HK-2 (cell line): ENCODE data around the gene TRMT1.

Source experiments
- DNase-seq: peaks from one replicate; pipeline ENCODE4 v3.0.0-alpha.2; 2018; ENCODE audit not compliant: unreplicated experiment

TRMT1 gene

DNA sequence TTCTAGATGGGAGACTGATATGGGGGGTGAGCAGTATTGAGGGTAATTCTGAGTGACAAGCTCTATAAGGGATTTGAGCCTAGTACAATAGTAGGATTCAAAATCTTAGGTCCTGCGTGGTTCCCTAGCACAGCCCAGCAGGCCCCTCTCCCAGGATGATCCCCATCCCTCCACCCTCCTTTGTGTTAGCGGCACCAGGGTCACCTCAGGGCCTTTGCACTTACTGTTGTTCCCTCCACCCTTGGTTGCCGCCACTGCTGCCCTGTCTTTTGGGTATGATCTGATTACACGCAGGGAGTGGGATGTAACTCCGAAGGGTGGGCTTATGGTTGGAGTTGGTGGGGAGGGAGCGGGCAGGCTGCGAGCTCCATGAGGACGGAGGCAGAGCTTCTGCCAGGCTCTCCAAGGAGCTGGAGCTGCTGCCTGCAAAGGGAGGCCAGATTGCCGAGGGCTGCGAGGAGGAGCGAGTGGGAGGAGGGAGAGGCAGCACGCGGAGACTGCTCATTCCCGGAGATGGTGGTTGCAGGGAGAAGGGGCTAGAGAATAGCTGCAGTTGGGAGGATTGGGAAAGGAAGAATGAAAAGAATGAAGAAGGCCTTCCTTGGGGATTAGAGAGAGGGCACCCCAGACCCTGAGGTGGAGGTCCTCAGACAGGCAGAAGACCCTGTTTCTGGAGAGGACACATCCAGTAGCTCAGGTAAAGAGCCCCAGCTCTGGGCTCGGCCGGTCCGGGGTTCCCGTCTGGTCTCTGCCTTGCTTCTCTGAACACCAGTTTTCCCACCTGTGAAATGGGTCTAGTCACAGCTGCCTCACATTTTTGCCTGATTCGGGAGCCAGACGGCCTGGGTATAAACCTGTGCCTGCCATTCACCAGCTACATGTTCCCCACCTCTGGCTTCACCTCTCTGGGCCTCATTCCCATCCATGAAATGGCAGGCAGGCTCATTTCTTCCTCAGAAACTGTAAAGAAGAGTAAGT lies 6.7 kb upstream of the TRMT1 start:
- no peak for DNase-seq

DNA sequence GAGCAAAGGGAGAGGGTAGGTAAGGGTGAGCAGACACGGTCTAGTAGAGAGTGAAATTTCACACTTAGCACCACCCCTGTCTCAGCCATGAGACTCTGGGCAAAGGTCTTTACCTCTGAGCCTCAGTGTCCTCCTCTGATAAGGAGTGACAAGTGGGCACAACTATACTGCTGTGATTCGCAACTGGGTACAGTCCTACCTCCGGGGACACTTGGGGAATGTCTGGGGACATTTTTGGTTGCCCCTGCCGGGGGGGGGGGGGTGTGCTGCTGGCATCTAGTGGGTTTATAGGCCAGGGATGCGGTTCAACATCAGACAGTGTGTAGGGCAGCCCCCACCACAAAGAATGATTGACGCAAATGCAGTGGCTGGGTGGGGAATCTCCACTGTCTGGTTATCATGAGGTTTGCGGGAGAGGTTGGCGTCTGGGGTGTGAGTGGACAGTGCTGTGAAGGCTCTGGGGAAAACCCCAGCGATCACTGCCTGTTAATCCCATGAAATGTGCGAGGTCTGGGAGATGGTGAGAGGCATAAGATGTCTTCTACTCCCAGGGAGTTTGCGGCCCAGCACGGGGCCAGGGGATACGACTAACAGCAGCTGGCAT lies 5.8 kb upstream of the TRMT1 start:
- DNase-seq: no peak

DNA sequence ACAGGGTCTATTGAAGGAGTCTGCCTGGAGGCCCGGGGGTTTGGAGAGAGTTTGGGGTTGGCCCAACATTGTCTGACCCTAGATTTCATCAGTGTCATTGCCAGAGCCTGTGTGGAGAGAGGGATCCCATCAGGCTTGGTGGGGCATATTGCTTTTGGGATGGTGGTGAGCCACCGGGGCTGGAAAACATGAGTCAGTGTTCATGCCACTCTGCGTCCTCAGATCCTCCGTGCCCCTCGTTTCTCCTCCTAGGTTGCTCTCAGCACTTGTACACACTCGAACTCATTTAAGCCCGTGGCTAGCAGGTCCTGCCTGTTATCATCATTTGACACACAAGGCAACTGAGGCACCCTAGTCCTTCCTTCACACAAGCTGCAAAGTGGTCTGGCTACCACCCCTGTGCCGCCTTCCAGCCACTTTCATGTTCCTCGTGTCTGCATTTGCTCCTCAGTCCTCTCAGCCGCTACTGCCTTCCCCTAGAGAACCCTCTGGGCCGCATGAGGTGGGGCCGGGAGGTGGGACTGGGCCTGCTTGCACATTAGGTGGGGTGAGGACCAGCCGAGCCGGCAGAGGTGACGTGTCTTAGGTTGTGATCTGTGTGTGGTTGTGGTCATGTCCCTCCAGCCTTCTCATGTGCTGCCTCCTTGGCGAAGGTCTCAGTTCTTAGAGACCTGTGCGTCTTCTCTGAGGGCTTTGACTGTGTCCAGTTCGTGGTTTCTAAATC lies 5.2 kb upstream of the TRMT1 start:
- no peak for DNase-seq

DNA sequence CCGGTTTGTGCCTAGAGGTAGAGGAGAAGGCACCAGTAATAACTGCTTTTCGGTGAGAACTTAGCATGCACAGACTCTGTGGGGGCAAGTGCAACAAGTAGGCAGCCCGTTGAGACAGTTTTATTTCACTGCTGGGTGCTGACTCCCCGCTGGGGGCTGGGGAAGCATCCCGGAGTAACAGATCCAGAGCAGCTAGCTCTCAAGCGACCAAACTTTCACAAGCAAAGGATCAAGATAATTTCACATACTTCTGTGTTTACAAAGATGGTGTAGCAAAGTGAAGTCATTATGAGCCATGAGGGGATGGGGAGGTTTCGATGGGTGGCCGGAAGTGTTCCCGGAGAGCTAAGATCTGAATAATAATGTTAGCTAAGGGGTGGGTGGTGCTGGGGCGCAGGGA lies 4.3 kb upstream of the TRMT1 start:
- DNase-seq: no peak

DNA sequence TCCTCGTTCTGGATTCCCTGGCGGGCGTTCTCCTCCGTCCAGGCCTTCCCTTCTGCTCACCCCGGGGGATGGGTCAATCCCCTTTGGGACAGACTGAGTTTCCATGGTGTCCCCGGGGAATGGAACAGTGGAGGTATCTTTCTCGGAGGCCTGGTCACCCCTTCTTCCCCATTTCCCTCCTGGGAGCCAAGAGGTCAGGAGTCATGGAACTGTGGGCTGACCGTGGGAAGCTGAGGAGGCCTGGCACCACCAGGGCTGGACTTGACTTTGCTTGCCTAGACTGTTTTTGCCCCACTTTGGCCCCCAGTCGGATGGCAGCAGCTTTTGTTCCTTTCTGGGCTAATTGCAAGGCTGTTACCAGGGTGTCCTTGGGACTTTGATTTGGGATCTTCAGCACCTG lies 3.5 kb upstream of the TRMT1 start:
- no peak for DNase-seq

DNA sequence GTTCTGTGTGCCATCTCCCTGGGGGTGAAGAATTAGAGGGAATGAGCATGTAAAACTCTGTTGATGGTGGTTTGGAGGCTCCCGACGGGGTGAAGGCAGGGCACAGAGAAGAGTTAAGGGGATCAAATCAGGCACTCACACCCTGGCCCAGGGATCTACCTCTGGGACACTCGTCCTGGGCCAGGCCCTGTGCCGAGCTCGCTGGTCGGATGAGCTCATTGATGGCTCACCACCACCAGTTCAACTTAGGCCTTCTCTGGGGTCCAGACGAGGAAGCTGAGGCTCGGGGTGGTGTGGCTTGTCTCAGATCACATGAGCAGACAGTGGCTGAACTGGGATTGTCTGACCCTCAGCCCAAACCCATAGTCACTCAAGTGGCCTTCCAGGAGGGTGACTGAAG lies 3.1 kb upstream of the TRMT1 start:
- no peak for DNase-seq

DNA sequence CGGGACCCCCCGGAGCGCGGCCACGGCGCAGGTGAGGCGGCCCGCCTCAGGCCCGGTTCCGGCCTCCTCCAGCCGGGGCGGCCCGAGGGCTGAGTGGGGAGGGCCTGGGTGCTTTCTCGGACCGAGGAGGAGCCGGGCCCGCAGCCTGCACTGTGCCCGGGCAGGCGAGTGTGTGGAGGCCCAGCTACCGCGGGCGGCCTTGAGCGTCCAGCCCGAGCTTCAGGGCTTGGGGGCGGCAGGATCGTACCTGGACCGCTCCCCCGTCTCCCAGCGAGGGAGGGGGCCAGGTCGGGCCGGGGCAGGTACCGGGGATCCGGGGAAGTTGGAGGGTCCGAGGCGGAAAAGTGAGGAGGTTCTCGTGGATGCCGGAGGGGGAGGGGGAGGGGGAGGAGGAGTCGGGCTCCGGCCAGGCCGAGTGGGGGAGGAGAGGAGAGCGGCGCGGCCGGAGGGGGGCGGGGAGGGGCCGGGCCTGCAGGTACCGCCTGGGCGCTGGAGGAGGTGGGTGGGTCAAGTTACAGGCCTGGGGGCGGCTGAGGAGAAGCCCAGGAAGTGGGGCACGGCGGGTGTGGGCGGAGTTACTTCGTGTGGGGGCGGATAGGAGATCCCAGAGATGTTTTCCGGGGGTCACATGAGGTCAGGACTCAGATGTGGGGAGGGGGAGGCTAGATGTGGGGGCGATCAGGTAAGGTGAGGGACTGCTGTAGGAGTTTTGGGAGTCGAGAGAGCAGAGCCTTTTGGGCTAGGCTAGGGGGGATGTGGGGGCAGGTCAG lies 2.1 kb upstream of the TRMT1 start:
- peak; percentile 74 for DNase-seq

DNA sequence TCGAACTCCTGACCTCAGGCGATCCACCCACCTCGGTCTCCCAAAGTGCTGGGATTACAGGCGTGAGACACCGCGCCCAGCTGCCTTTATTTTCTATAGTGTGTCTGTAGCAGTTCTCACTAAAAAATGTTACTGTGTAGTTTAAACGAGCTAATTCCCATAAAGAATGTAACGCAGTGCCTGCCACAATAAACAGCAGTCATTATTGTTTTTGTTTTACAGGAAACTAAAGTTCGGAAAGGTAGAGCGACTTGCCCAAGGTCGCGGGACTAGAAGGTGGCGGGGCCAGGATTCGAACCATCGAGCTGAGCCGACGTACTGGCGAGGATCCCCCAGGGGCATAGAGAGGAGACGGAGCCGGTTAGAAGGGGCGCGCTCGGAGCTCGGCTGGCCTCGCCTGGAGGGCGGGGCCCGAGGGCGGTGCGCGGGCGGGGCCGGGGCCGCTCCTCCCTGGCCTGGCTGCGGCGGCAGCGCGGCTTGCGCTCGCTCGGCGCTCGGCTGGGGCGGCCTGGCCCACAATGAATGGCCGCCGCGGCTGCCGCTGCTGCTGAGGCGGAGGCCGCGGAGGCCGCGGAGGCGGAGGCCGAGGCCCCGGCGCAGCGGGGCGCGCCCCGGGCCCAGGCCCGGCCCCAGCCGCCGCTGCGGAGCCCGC lies 1.4 kb upstream of the TRMT1 start, which contains the start of gene NACC1:
Gene NACC1 (plus strand): TSS at position 493 of the 652 bp plus-strand sequence. CDS start 16,944 bp downstream, outside the sequence.
- DNase-seq: peak; percentile 86

DNA sequence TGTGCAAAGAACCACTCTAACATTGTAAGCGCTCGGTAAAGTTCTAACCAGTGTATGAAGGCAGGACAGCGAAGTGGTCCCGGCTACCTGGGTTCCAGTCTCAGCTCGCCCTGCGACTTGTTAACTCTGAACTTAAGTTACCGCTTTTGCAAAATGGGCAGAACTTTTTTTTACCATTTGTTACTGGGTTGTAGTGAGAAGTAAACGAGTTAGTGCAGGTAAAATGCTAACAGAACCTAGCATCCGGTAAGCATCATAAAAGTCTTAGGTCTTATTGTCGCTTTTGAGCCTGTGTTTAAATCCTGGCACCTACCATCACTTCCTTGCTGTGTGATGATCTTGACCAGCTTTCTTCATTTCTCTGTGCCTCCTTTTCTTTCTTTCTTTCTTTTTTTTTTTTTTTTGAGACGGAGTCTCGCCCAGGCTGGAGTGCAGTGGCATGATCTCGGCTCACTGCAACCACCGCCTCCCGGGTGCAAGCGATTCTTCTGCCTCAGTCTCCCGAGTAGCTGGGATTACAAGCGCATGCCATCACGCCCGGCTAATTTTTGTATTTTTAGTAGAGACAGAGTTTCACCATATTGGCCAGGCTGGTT lies 734 bp upstream of the TRMT1 start:
- no peak for DNase-seq

DNA sequence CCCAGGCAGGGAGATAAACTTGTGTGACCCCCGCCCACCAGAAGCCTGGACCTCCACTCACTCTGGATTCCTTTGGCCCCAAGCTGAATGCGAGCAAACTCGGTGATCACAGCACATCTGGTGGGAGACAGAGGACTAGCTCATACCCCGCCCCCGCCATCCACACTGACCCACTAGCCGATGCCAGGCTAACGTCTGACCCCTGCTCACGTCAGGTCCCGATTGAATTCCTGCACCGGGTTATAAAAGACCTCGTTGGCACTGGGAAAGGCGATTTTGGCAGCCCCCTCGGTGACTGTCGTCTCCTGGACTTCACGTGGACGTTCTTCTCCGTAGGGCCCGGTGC lies 631 bp downstream of the TRMT1 start:
- DNase-seq: no peak

DNA sequence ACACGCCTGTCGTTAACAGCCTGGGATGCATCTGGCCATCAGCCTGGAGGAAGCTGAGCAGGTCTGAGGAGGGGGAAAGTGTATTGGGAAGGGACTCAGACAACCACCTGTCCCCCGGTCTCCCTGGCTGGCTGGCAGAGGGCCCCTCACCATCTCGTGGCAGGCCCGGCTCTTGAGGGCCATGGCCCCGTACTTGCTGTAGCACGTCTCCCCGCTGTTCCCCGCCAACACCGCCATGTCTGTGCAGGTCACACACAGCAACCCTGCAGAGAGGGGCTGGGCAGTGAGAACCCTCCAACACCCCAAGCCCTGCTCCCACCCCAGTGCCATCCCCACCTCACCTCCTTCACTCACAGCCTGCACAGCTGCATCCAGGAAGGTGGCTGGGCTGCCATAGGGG lies 4.0 kb downstream of the TRMT1 start:
- no peak for DNase-seq

DNA sequence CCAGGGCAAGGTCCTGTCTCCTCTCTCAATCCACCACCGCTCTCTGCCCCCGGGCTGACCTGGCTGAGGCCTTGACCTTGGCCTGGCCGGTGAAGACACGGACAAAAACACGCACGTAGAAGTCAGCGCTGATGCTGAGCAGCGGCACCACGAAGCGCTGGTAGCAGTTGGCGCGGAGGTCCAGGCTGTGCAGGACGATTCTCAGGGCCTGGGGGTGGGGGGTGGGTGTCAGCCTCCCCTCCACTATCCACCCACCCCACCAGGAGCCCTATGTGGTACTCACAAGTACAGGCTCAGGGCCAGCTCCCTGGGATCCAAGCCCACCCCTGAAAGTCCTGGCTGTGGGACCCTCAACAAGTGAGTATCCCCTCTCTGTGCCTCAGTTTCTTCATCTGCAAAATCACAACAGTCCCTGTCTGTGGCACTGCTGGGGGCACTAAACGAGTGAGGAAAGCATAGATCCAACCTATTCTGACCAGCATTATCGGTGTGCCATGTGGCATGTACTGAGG lies 6.4 kb downstream of the TRMT1 start:
- DNase-seq: no peak

DNA sequence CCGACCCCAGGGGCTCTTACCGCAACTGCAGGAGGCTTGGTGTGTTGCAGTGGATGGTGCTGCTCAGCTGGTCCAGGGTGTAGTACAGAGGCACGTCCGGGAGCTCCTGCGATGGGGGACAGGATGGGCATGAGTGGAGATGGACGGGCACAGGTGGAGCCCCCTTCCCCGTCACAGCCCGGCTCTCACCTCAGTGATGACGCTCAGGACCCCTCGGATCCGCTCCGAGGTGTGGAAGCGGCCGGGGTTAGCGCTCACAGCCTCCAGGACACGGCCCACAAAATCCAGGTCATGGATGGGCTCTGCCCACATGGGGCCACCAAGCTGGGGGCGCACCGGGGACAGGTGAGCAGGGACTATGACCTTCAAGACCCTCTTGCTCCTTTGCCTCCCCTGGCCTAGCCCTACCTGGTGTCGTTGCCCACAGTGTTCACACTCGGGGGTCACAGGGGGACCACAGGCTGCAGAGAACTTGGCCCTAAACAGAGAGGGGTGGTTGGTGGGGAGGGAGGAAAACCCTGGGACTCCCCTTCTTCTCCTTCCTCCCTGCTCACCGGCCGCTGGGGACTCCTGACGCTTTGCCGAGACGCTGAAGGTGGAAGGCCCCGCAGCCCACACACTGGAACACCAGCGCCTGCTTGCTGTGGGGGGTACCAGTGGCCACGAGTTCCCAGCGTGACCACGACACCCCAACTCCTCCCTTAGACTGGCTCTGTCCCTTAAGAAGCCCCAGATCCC lies 7.0 kb downstream of the TRMT1 start:
- DNase-seq: no peak

DNA sequence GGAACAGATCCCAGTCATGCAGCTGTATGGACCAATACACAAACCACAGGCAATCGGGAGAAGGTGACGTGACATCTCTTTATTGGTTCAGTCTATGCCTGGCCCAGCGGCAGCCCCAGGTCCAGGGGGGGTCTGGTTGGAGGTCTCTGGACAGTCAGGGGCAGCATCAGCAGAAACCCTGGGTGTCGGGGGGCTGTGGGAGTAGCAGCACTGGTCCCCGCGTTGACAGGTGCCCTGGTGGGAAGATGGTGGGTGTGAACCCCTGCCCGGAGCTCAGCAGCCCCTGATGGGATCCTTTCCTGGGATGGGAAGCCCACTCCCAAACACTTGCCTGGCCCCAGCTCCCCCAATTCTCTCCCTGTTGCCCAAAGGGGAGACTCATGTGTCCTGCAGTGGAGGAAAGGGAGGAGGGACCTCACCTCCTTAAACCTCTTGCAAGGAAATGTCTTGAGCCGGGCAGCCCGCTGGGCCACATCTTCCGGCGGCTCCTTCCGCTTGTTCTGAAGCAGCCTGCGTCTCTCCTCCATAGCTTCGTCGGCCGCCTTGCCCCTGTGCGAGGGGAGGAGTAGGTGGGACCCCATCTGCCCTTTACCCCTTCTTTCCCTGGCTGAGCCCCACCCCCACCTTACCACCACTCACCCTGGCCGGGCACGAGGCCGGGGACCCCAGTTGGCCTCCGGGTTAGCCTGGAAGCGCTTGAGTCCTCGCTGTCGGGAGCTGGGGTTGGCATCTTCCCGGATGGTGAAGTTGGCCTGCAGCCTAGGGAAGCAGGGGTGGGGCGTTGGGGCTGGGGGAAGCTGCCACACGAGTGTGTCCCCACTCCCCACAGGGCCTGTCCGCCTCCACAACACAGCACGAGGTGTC lies 11.5 kb downstream of the TRMT1 start:
- DNase-seq: no peak

DNA sequence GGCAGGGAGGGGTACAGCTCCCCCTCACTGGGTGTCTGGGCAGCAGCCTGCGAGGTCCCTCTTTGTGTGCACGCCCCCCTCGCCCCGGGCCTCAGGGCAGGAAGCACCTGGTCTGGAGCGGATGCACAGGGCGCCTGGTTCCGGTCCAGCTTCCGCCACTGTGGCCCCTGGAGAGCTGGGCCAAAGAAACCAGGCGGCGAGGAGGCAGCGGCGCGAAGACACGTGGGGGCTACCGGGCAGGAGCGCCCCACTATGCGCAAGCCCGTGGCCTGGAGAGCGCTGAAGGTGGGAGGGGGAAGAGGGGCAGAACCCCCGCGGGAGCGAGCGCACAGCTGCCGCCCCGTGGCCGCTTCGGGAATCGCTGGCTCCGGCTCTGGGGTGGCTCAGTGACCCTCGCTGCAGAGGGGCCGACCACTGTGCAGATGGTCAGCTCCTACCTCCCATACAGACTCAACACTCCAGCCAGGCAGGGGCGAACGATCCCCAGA lies 12.1 kb downstream of the TRMT1 start:
- DNase-seq: no peak

DNA sequence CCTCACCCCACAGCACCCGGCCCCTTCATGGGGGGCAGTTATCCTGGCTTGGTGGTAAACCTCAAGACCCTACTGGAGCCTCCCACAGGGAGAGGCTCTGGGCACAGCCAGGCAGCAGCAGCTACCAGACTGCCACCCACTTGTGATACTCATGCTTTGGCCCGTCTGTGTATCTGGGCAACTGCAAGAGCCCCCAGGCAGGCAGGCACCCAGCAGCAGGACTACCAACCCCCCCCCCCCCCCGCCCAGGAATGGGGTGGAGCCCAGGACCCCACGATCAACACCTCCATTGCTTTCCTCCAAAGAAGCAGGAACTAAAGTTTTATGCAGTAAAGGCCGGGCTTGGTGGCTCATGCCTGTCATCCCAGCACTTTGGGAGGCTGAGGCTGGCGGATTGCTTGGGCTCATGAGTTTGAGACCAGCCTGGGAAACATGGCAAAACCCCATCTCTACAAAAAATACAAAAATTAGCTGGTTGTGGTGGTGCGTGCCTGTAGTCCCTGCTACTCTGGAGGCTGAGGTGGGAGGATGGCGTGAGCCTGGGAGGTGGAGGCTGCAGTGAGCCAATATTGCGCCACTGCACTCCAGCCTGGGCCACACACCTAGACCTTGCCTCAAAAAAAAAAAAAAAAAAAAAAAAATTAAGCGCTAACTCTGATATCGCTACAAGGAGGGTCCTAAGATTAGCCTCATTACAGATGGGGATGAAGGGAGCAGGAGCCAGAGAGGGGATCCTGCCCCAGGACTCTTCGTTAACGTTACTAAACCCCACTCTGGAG lies 12.8 kb downstream of the TRMT1 start:
- DNase-seq: no peak

DNA sequence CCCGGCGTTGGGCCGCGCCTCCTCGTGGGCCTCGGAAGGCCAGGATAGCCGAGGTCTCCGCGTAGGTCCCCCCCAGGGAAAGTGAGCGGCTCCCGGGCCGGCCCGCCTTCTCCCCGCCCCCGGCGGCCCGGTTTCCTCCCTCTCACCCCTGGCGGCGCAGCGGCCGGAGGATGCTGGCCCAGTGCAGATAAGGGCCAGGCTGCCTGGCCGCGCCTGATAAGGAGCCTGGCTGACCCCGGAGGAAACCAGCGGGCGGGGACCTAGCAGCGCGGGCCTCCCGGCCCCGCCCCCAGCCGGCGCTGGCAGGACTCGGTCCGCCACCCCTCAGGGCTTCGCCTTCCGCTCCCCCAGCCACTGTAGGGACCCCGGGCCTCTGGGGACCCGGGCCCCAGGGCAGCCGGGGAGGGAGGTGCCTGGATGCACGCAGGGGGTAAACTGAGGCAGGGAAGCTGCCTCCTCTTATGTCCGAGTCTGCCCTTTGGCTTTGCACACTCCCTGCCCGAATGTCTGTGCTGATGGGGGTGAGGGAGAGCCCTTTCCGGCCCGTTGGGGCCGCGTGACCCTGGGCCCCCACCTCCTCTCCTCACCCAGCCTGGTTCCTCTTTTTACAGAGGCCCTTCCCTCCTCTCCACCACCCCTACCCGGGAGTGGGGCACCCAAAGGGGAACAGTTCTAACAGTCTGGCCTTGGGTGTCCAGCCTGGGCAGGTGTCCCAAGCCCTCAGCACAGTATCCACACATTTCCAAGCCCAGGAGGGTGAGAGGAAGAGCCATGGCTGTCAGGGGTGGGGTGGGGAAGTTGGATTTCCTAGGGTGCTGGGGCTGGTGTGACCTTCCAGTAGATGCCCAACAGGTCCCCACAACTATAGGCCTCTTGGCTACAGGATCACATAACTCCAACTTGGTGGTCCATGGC lies 13.6 kb downstream of the TRMT1 start, which contains the start of gene LYL1:
Gene LYL1 (minus strand): TSS at position 193 of the 915 bp plus-strand sequence. CDS start 1,687 bp downstream, outside the sequence.
- DNase-seq: no peak
